Neural progenitor cell (in vitro differentiated cells): ENCODE results near the gene DLX4. TPM values are rescaled to one million over a fixed set of nuclear protein-coding genes. Genes with fewer than 3 reads are reported as not detected.

Source experiments
- DNase-seq: peaks from one replicate; pipeline ENCODE4 v3.0.0-alpha.2; 2016; ENCODE audit warnings: low spot score
- H2AFZ ChIP-seq: fragments of 200-600 bp; sonication (generic); replicated peaks from 2 replicates; pipeline ENCODE4 v1.6.1; 2016; ENCODE audit warnings: antibody characterized with exemption
- H3F3A ChIP-seq: fragments of 200-600 bp; sonication (generic); 2 replicates; pipeline ENCODE4 v1.6.1; 2016; ENCODE audit warnings: antibody characterized with exemption, low read depth
- H3K27ac ChIP-seq: fragments of 200-600 bp; sonication (generic); 2 replicates; pipeline ENCODE4 v1.5.1; 2016; ENCODE audit warnings: mild to moderate bottlenecking
- H3K27me3 ChIP-seq: fragments of 200-600 bp; sonication (generic); 2 replicates; pipeline ENCODE4 v1.6.1; 2016; ENCODE audit warnings: mild to moderate bottlenecking, moderate library complexity
- H3K36me3 ChIP-seq: fragments of 200-600 bp; sonication (generic); 2 replicates; pipeline ENCODE4 v1.5.1; 2016
- H3K4me1 ChIP-seq: fragments of 200-600 bp; sonication (generic); 2 replicates; pipeline ENCODE4 v1.6.1; 2016; ENCODE audit warnings: mixed run types
- H3K4me2 ChIP-seq: fragments of 200-600 bp; sonication (generic); 2 replicates; pipeline ENCODE4 v1.6.1; 2016
- H3K4me3 ChIP-seq: fragments of 200-600 bp; sonication (generic); 2 replicates; pipeline ENCODE4 v1.5.1; 2016
- H3K79me2 ChIP-seq: fragments of 200-600 bp; sonication (generic); 2 replicates; pipeline ENCODE4 v1.6.1; 2016; ENCODE audit warnings: low read depth
- H3K9ac ChIP-seq: fragments of 200-600 bp; sonication (generic); 2 replicates; pipeline ENCODE4 v1.6.1; 2016
- H3K9me3 ChIP-seq: fragments of 200-600 bp; sonication (generic); 2 replicates; pipeline ENCODE4 v1.5.1; 2016; ENCODE audit warnings: low read depth
- H4K20me1 ChIP-seq: fragments of 200-600 bp; sonication (generic); 2 replicates; pipeline ENCODE4 v1.6.1; 2016; ENCODE audit warnings: low read depth
- H3K27ac Mint-ChIP-seq: 3 replicates; pipeline ENCODE4 v1.8.0; 2021; ENCODE audit warnings: mixed read lengths
- H3K27me3 Mint-ChIP-seq: 2 replicates; pipeline ENCODE4 v1.8.0; 2022; ENCODE audit warnings: low read depth, mild to moderate bottlenecking, inconsistent platforms, moderate library complexity, mixed read lengths; ENCODE audit not compliant: insufficient read depth
- H3K36me3 Mint-ChIP-seq: 3 replicates; pipeline ENCODE4 v1.8.0; 2021; ENCODE audit warnings: mixed read lengths
- H3K4me1 Mint-ChIP-seq: 3 replicates; pipeline ENCODE4 v1.8.0; 2021; ENCODE audit warnings: mixed read lengths
- H3K4me3 Mint-ChIP-seq: 3 replicates; pipeline ENCODE4 v1.8.0; 2021; ENCODE audit warnings: mild to moderate bottlenecking, moderate library complexity, mixed read lengths
- H3K9me3 Mint-ChIP-seq: 3 replicates; pipeline ENCODE4 v1.8.0; 2020; ENCODE audit warnings: mixed read lengths
- CTCF ChIP-seq: fragments of 200-600 bp; sonication (generic); IDR thresholded peaks from 2 replicates; pipeline ENCODE4 v1.5.1; 2017; ENCODE audit warnings: antibody characterized with exemption, mild to moderate bottlenecking
- EZH2 ChIP-seq: fragments of 200-600 bp; sonication (generic); IDR thresholded peaks from 2 replicates; pipeline ENCODE4 v1.6.1; 2017; ENCODE audit warnings: antibody characterized with exemption, mild to moderate bottlenecking, moderate library complexity
- EZH2phosphoT487 ChIP-seq: fragments of 200-600 bp; sonication (generic); IDR thresholded peaks from 2 replicates; pipeline ENCODE4 v1.6.1; 2017; ENCODE audit warnings: antibody characterized with exemption
- total RNA-seq: library from RNA; depleted of rRNA; stranded (reverse); fragments of >200 nt; gene quantifications from 2 replicates; pipeline ENCODE4 v1.2.3, GENCODE V29; 2015; ENCODE audit warnings: low replicate concordance

Gene DLX4
- total RNA-seq, 1 donor from 2014 or later: not detected

GRCh38 chr17:49931416-49932137 lies 37.4 kb upstream of the DLX4 start:
- Histone ChIP-seq H3K9ac (no peak overlapping the region), H3K79me2 (no peaks in the 10 kb centered on the region), H3K4me3 (no peak overlapping the region), H3K36me3 (no peaks in the 10 kb centered on the region), H3K9me3 (no peaks in the 10 kb centered on the region), H3F3A (no peaks in the 10 kb centered on the region), H3K4me2 (no peak overlapping the region), H2AFZ (no peak overlapping the region), H3K27me3 (no peaks in the 10 kb centered on the region), H3K27ac (no peak overlapping the region), H3K4me1 (peaks cover 6% of the 10 kb centered on the region), H4K20me1 (no peaks in the 10 kb centered on the region)
- TF ChIP-seq EZH2: no peak
- no peak for TF ChIP-seq CTCF
- TF ChIP-seq EZH2phosphoT487: no peak
- Mint-ChIP-seq H3K36me3 (no peaks in the 10 kb centered on the region), H3K9me3 (no peaks in the 10 kb centered on the region), H3K4me3 (no peak overlapping the region), H3K4me1 (peaks cover 11% of the 10 kb centered on the region), H3K27me3 (peaks cover 18% of the 10 kb centered on the region), H3K27ac (peak overlapping the region; percentile 54)
- DNase-seq: no peak

- no peak overlapping the region for H3K9ac ChIP-seq
- H2AFZ ChIP-seq: no peak overlapping the region
- H3K27me3 ChIP-seq: no peaks in the 10 kb centered on the region
- Mint-ChIP-seq H3K4me1 (peaks cover 11% of the 10 kb centered on the region), H3K4me3 (no peak overlapping the region), H3K27me3 (peaks cover 18% of the 10 kb centered on the region), H3K9me3 (no peaks in the 10 kb centered on the region), H3K36me3 (no peaks in the 10 kb centered on the region), H3K27ac (no peak overlapping the region)
- no peaks in the 10 kb centered on the region for H3K9me3 ChIP-seq
- DNase-seq: no peak
- H4K20me1 ChIP-seq: no peaks in the 10 kb centered on the region
- no peak overlapping the region for H3K4me3 ChIP-seq
- H3K79me2 ChIP-seq: no peaks in the 10 kb centered on the region
- H3K36me3 ChIP-seq: no peaks in the 10 kb centered on the region
- no peak for TF ChIP-seq EZH2phosphoT487
- no peak for TF ChIP-seq CTCF
- TF ChIP-seq EZH2: no peak
- peaks cover 6% of the 10 kb centered on the region for H3K4me1 ChIP-seq
- no peak overlapping the region for H3K27ac ChIP-seq
- no peaks in the 10 kb centered on the region for H3F3A ChIP-seq
- H3K4me2 ChIP-seq: no peak overlapping the region
These were observed 36.8 kb upstream of the DLX4 start for GRCh38 chr17:49932138-49932723.

GRCh38 chr17:49932901-49933300 lies 36.1 kb upstream of the DLX4 start:
- Histone ChIP-seq H3K27ac (no peak overlapping the region), H3F3A (no peaks in the 10 kb centered on the region), H4K20me1 (no peaks in the 10 kb centered on the region), H3K36me3 (no peaks in the 10 kb centered on the region), H3K4me3 (no peak overlapping the region), H3K9me3 (no peaks in the 10 kb centered on the region), H3K79me2 (no peaks in the 10 kb centered on the region), H3K9ac (no peak overlapping the region), H3K27me3 (no peaks in the 10 kb centered on the region), H3K4me1 (peaks cover 6% of the 10 kb centered on the region), H3K4me2 (no peak overlapping the region), H2AFZ (no peak overlapping the region)
- Mint-ChIP-seq H3K4me1 (peaks cover 11% of the 10 kb centered on the region), H3K27ac (no peak overlapping the region), H3K9me3 (no peaks in the 10 kb centered on the region), H3K36me3 (no peaks in the 10 kb centered on the region), H3K4me3 (no peak overlapping the region), H3K27me3 (peaks cover 19% of the 10 kb centered on the region)
- no peak for DNase-seq
- no peak for TF ChIP-seq EZH2
- no peak for TF ChIP-seq EZH2phosphoT487
- no peak for TF ChIP-seq CTCF
